Measurements from ENCODE around the gene ANKRD35. TPM values are rescaled to one million over a fixed set of nuclear protein-coding genes. Genes with fewer than 3 reads are reported as not detected.

Gene ANKRD35
- total and polyA plus RNA-seq, 2 experiments from 2014 or later, result 3.6 to 5.6 TPM

GRCh38 chr1:145827966-145828365 is 57.7 kb downstream of the ANKRD35 start:
- Histone ChIP-seq H3K79me2 (replicated peaks; ENCODE audit: insufficient read depth) (peaks cover 20% of the 10 kb centered on the region), H2AFZ (no peak overlapping the region), H3K27me3 (ENCODE audit: insufficient read depth) (no peaks in the 10 kb centered on the region), H3K4me1 (ENCODE audit: insufficient read depth) (peaks cover 8% of the 10 kb centered on the region), H3K27ac (ENCODE audit: low read depth) (no peak overlapping the region), H3K36me3 (ENCODE audit: insufficient read depth) (peaks cover 52% of the 10 kb centered on the region), H3K4me3 (no peak overlapping the region), H3F3A (replicated peaks; ENCODE audit: low read depth) (0 out of 2 replicates have a peak, but pooled peaks cover 6% of the 10 kb centered on the region), H4K20me1 (replicated peaks; ENCODE audit: insufficient read depth) (no peaks in the 10 kb centered on the region), H3K9me2 (ENCODE audit: insufficient read depth) (no peaks in the 10 kb centered on the region), H3K4me2 (no peak overlapping the region)
- TF ChIP-seq EZH2 (IDR thresholded peaks at IDR 0.05; ENCODE audit: low read depth, unreplicated experiment) (no peak), ZNF331 (CRISPR knock-in tag; IDR thresholded peaks at IDR 0.05; ENCODE audit: low read depth) (no peak), EZH2phosphoT487 (IDR thresholded peaks at IDR 0.05; ENCODE audit: unreplicated experiment) (no peak), POLR2AphosphoS5 (IDR thresholded peaks at IDR 0.05; ENCODE audit: low read depth) (no peak), CREB1 (CRISPR knock-in tag; IDR thresholded peaks at IDR 0.05; ENCODE audit: low read depth) (no peak), CTCF (conservative IDR thresholded peaks at IDR 0.05; ENCODE audit: low read depth in 2 of 2) (no peak), NANOG (IDR thresholded peaks at IDR 0.05; ENCODE audit: borderline replicate concordance) (no peak), ZNF114 (CRISPR knock-in tag; IDR thresholded peaks at IDR 0.05) (no peak), ZNF462 (CRISPR knock-in tag; IDR thresholded peaks at IDR 0.05) (no peak), STAT1 (IDR thresholded peaks at IDR 0.05; ENCODE audit: unreplicated experiment) (no peak), JUNB (IDR thresholded peaks at IDR 0.05; ENCODE audit: unreplicated experiment) (no peak), REST (IDR thresholded peaks at IDR 0.05; ENCODE audit: unreplicated experiment) (no peak), ETS1 (IDR thresholded peaks at IDR 0.05) (no peak)
- no peak overlapping the region for H3K4me3 Mint-ChIP-seq
- no peaks in the 10 kb centered on the region for H3K9me3 Mint-ChIP-seq
- no peak overlapping the region for H3K27ac Mint-ChIP-seq
- peaks cover 2% of the 10 kb centered on the region; the same call in 2 of the 3 replicates for H3K4me1 Mint-ChIP-seq
- ATAC-seq, result no peak
- DNase-seq (ENCODE audit: low spot score), result no peak
- H3K27me3 Mint-ChIP-seq (ENCODE audit: insufficient read depth, low read depth, poor library complexity), result peaks cover 5% of the 10 kb centered on the region
- H3K36me3 Mint-ChIP-seq (ENCODE audit: low read depth), result peaks cover 72% of the 10 kb centered on the region
